A673 (cell line): ENCODE measurements around the gene ECEL1. TPM values are rescaled to one million over a fixed set of nuclear protein-coding genes. Genes with fewer than 3 reads are reported as not detected.

Experiments used
- BruUV-seq: library from RNA; stranded (reverse); fragments of 400-500 nt; replicated peaks from 2 replicates; lab custom pipeline; 2021; lab: Mats Ljungman, UMichigan
- CTCF ChIA-PET: fragments of 300-600 bp; sonication (Branson Sonifier 250); formaldehyde crosslinking; loops from one replicate; lab custom pipeline; 2022; ENCODE audit warnings: antibody characterized with exemption; lab: Charles Lee
- POLR2A ChIA-PET: fragments of 300-600 bp; sonication (Branson Sonifier 250); formaldehyde crosslinking; loops from one replicate; lab custom pipeline; 2022; ENCODE audit warnings: antibody characterized with exemption; ENCODE audit not compliant: low non-redundant PET; lab: Charles Lee
- DNase-seq: peaks from one replicate; pipeline ENCODE4 v3.0.0-alpha.2; 2015; ENCODE audit warnings: low spot score
- H3K27ac ChIP-seq: fragments of 200-600 bp; sonication (generic); 2 replicates; pipeline ENCODE4 v1.5.1; 2016; ENCODE audit warnings: mixed run types, low read depth, mild to moderate bottlenecking, mixed read lengths, antibody characterized with exemption, low read length; ENCODE audit not compliant: poor library complexity, severe bottlenecking
- H3K27me3 ChIP-seq: fragments of 200-600 bp; sonication (generic); replicated peaks from 2 replicates; pipeline ENCODE4 v1.6.1; 2017; ENCODE audit warnings: mixed run types, low read depth, mild to moderate bottlenecking, mixed read lengths, antibody characterized with exemption, low read length; ENCODE audit not compliant: insufficient read depth, poor library complexity
- H3K36me3 ChIP-seq: fragments of 200-600 bp; sonication (generic); 2 replicates; pipeline ENCODE4 v1.6.1; 2016; ENCODE audit warnings: mixed run types, mild to moderate bottlenecking, mixed read lengths, antibody characterized with exemption, low read length; ENCODE audit not compliant: insufficient read depth, poor library complexity, severe bottlenecking
- H3K4me1 ChIP-seq: fragments of 200-600 bp; sonication (generic); 2 replicates; pipeline ENCODE4 v1.6.1; 2017; ENCODE audit warnings: mixed run types, mild to moderate bottlenecking, mixed read lengths, antibody characterized with exemption, low read length; ENCODE audit not compliant: insufficient read depth, poor library complexity, severe bottlenecking
- H3K4me3 ChIP-seq: fragments of 200-600 bp; sonication (generic); 2 replicates; pipeline ENCODE4 v1.5.1; 2016; ENCODE audit warnings: low read depth, mixed run types, mild to moderate bottlenecking, mixed read lengths, low read length; ENCODE audit not compliant: poor library complexity, severe bottlenecking
- H3K9me3 ChIP-seq: fragments of 200-600 bp; sonication (generic); 2 replicates; pipeline ENCODE4 v1.6.1; 2016; ENCODE audit warnings: mixed run types, low read depth, mild to moderate bottlenecking, mixed read lengths, antibody characterized with exemption, low read length; ENCODE audit not compliant: poor library complexity, severe bottlenecking
- CTCF ChIP-seq: fragments of 300-800, 200-600 bp; sonication (generic); conservative IDR thresholded peaks from 2 replicates; pipeline ENCODE4 v1.5.1; 2017; ENCODE audit warnings: low read depth, mild to moderate bottlenecking, antibody characterized with exemption, low read length, moderate library complexity, mixed read lengths
- EZH2 ChIP-seq: fragments of 200-600 bp; sonication (generic); IDR thresholded peaks from 2 replicates; pipeline ENCODE4 v1.6.1; 2017; ENCODE audit warnings: borderline replicate concordance, low read depth, mild to moderate bottlenecking, mixed read lengths, antibody characterized with exemption, low read length; ENCODE audit not compliant: poor library complexity, severe bottlenecking
- intact Hi-C: fragments of 100-400 bp; cut with micrococcal nuclease; formaldehyde crosslinking; loops from one replicate; pipeline ENCODE4 v1.10.0; 2022; ENCODE audit not compliant: unreplicated experiment
- total RNA-seq: library from RNA; stranded (reverse); gene quantifications from 2 replicates; pipeline ENCODE4 v1.2.3, GENCODE V29; 2021

Gene ECEL1
- total RNA-seq, 1 experiment from 2014 or later, result 0.19 TPM

- intact Hi-C loops, result no loop called here
- DNase-seq, result no peak
Observed at GRCh38 chr2:232525791-232526371, 38.2 kb upstream of the ECEL1 start, which contains the start of gene CHRND. TSS of gene CHRND (plus strand) at chr2:232526160. CDS start at chr2:232526216, 56 bp downstream.

GRCh38 chr2:232525199-232525598 is 37.6 kb upstream of the ECEL1 start:
- POLR2A ChIA-PET, result no interaction called here
- no peak for DNase-seq
- Histone ChIP-seq H3K36me3 (no peaks in the 10 kb centered on the region), H3K4me3 (no peak overlapping the region), H3K4me1 (peaks cover 7% of the 10 kb centered on the region), H3K27ac (no peak overlapping the region), H3K27me3 (peaks cover 31% of the 10 kb centered on the region), H3K9me3 (no peaks in the 10 kb centered on the region)
- BruUV-seq, result no TSS peak
- TF ChIP-seq CTCF, result no peak
- TF ChIP-seq EZH2, result no peak
- intact Hi-C loops, result no loop called here
- CTCF ChIA-PET, result no interaction called here

More at GRCh38 chr2:232525791-232526371, 38.2 kb upstream of the ECEL1 start, which contains the start of gene CHRND:
- ChIA-PET POLR2A (no interaction called here), CTCF (interaction anchor here (0.6 kb wide), 1 partner anchor 21 kb away, joined by 3 read pairs; no protein-coding TSS in a partner anchor)
- BruUV-seq, result no TSS peak
- TF ChIP-seq EZH2, result no peak
- TF ChIP-seq CTCF, result no peak
- H3K4me3 ChIP-seq, result no peak within 1 kb of the TSS
- no peaks in the 10 kb centered on the region for H3K9me3 ChIP-seq
- no peak within 1 kb of the TSS for H3K27ac ChIP-seq
- no peaks in the 10 kb centered on the region for H3K36me3 ChIP-seq
- peaks cover 31% of the 10 kb centered on the region for H3K27me3 ChIP-seq
- peaks cover 7% of the 10 kb centered on the region for H3K4me1 ChIP-seq

- TF ChIP-seq CTCF (no peak), EZH2 (no peak)
- intact Hi-C loops, result loop anchor here (5.0 kb wide), 1 partner anchor 617 kb away; no protein-coding TSS in a partner anchor
- Histone ChIP-seq H3K36me3 (no peaks in the 10 kb centered on the region), H3K4me3 (no peak overlapping the region), H3K27ac (no peak overlapping the region), H3K9me3 (no peaks in the 10 kb centered on the region), H3K27me3 (peaks cover 31% of the 10 kb centered on the region), H3K4me1 (peaks cover 7% of the 10 kb centered on the region)
- DNase-seq, result no peak
- no TSS peak for BruUV-seq
- ChIA-PET POLR2A (no interaction called here), CTCF (no interaction called here)
Observed at GRCh38 chr2:232524771-232525170, 37.1 kb upstream of the ECEL1 start.
